ENCODE measurements around the gene ZNF160. TPM values are rescaled to one million over a fixed set of nuclear protein-coding genes. Genes with fewer than 3 reads are reported as not detected.

The ZNF160 gene
- total RNA-seq, 1 donor from 2014 or later, result 16.8 TPM

GRCh38 chr19:53019684-53020083 is 83.5 kb downstream of the ZNF160 start:
- Histone ChIP-seq H3K4me1 (no peaks in the 10 kb centered on the region), H3K4me3 (no peak overlapping the region), H3K36me3 (no peaks in the 10 kb centered on the region), H3K9me3 (replicated peaks) (peaks cover 12% of the 10 kb centered on the region), H3K27ac (replicated peaks) (no peak overlapping the region), H3K27me3 (ENCODE audit: low read depth) (no peaks in the 10 kb centered on the region)
- intact Hi-C loops (cut with micrococcal nuclease), result no loop called here
- TF ChIP-seq CTCF (IDR thresholded peaks at IDR 0.05; ENCODE audit: borderline replicate concordance), result no peak
- DNase-seq, result no peak

Other genes with a start within 250 kb of the ZNF160 start
- 8.3 TPM for gene ZNF468, start 245.8 kb downstream of the ZNF160 start, total RNA-seq
- 11.1 TPM for gene ZNF320, start 205.8 kb downstream of the ZNF160 start, total RNA-seq
- gene ZNF888, start 180.0 kb downstream of the ZNF160 start, total RNA-seq, result 1.6 TPM
- 5.9 TPM for gene ZNF816, start 140.5 kb downstream of the ZNF160 start, total RNA-seq
- gene ERVV-1, start 89.5 kb downstream of the ZNF160 start, total RNA-seq, result 0.11 TPM
- not detected for gene ERVV-2, start 58.7 kb downstream of the ZNF160 start, total RNA-seq
- gene ZNF415, start 29.5 kb upstream of the ZNF160 start, total RNA-seq, result 21.0 TPM
- gene ZNF347, start 55.6 kb upstream of the ZNF160 start, total RNA-seq, result 7.3 TPM
- gene ZNF665, start 89.9 kb upstream of the ZNF160 start, total RNA-seq, result 1.6 TPM
- gene ZNF677, start 151.5 kb upstream of the ZNF160 start, total RNA-seq, result 25.2 TPM
- not detected for gene VN1R2, start 154.9 kb upstream of the ZNF160 start, total RNA-seq
- gene VN1R4, start 164.3 kb upstream of the ZNF160 start, total RNA-seq, result not detected
- 3.5 TPM for gene ZNF845, start 230.3 kb upstream of the ZNF160 start, total RNA-seq

Measured in left ventricle myocardium inferior (tissue), 1 donor.